ENCODE measurements around the gene ZNF652.

The ZNF652 gene

DNA sequence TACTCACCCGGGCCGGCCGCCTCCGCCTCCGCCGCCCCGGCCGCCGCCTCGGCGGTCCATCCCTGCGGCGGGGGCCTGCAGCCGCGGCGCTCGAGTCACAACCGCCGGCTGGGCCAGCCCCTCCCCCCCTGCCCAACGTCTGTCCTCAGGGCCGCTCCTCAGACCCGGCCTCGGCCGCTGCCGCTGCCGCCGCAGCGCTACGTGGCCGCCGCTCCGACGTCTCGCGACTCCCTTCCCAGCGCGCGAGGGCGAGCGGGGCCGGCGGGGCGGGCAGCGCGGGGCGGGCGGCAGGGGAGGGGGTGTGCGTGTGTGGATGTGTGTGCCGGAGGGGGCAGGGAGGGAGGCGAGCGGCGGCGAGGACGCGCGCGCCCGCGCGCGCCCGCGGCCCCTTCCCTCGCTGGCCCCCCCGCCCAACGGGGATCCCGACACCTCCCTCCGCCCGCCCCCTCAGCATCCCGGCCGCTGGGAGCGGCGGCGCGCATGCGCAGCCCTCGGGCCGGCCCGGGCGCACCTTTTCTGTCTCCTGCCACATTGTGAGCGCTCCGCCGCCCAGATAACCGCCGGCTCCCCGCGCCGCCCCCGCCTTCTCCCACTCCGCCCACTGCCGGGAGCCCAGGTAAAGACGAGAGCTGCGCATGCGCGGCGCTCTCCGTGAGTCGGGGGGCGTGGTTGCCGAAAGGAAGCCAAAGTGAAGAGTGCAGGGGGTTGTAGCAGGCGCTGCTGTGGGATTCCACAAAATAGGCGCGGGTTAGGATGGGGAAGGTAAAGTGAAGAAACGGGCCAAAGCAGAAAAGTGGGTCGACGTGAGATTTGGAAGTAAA lies at the start of gene ZNF652:
Gene ZNF652, minus strand, starts transcription at position 349 of the 821 bp plus-strand sequence. CDS start 44,525 bp downstream, outside the sequence.
- H3K4me1 ChIP-seq, result peaks cover 17% of the 10 kb centered on the region
- H3K27ac ChIP-seq, result peak within 1 kb of the TSS; percentile 69
- TF ChIP-seq, protein P1, sequence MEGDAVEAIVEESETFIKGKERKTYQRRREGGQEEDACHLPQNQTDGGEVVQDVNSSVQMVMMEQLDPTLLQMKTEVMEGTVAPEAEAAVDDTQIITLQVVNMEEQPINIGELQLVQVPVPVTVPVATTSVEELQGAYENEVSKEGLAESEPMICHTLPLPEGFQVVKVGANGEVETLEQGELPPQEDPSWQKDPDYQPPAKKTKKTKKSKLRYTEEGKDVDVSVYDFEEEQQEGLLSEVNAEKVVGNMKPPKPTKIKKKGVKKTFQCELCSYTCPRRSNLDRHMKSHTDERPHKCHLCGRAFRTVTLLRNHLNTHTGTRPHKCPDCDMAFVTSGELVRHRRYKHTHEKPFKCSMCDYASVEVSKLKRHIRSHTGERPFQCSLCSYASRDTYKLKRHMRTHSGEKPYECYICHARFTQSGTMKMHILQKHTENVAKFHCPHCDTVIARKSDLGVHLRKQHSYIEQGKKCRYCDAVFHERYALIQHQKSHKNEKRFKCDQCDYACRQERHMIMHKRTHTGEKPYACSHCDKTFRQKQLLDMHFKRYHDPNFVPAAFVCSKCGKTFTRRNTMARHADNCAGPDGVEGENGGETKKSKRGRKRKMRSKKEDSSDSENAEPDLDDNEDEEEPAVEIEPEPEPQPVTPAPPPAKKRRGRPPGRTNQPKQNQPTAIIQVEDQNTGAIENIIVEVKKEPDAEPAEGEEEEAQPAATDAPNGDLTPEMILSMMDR (IDR thresholded peaks at IDR 0.05), result no peak
- H3K4me3 ChIP-seq (ENCODE audit: low read depth, low read length), result peak within 1 kb of the TSS; percentile 79
- H3K79me2 ChIP-seq, result peaks cover 40% of the 10 kb centered on the region
- peak within 1 kb of the TSS; percentile 77 for H2AFZ ChIP-seq
- H3K27me3 ChIP-seq (ENCODE audit: control insufficient read depth, insufficient read depth, low read length), result no peaks in the 10 kb centered on the region
- H3K4me2 ChIP-seq (ENCODE audit: low read length), result peak within 1 kb of the TSS; percentile 98
- no peaks in the 10 kb centered on the region for H3K36me3 ChIP-seq (ENCODE audit: control insufficient read depth, insufficient read depth, low read length)
- peak within 1 kb of the TSS; percentile 41 for H3K9ac ChIP-seq
- H3K9me3 ChIP-seq (ENCODE audit: control insufficient read depth, low read length), result no peaks in the 10 kb centered on the region

DNA sequence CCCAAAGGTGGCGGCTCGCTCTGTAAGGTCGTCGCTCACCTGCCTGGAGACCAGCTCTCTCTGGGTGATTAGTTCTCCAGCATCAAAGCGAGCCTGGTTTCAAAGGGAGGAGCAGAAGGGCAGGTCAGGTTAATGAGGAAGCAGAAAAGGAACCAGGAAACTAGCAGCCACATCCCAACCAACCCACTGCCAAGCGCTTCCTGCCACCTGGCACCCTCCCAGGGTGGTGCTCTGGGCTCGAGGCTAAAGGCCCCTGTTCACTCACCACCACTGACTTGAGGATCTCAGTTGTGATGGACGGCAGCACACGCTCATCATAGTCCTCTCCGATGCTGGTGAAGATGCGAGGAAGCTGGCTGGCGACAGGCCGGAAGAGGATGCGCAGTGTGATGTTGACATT lies 47.0 kb upstream of the ZNF652 start:
- Histone ChIP-seq H3K4me1 (no peaks in the 10 kb centered on the region), H3K27ac (no peak overlapping the region), H3K36me3 (ENCODE audit: control insufficient read depth, insufficient read depth, low read length) (no peaks in the 10 kb centered on the region), H3K4me3 (ENCODE audit: low read depth, low read length) (no peak overlapping the region), H3K4me2 (ENCODE audit: low read length) (no peak overlapping the region), H3K9me3 (ENCODE audit: control insufficient read depth, low read length) (no peaks in the 10 kb centered on the region), H3K79me2 (no peaks in the 10 kb centered on the region), H2AFZ (no peak overlapping the region), H3K27me3 (ENCODE audit: control insufficient read depth, insufficient read depth, low read length) (no peaks in the 10 kb centered on the region), H3K9ac (no peak overlapping the region)
- TF ChIP-seq, protein P1 (IDR thresholded peaks at IDR 0.05), result no peak

DNA sequence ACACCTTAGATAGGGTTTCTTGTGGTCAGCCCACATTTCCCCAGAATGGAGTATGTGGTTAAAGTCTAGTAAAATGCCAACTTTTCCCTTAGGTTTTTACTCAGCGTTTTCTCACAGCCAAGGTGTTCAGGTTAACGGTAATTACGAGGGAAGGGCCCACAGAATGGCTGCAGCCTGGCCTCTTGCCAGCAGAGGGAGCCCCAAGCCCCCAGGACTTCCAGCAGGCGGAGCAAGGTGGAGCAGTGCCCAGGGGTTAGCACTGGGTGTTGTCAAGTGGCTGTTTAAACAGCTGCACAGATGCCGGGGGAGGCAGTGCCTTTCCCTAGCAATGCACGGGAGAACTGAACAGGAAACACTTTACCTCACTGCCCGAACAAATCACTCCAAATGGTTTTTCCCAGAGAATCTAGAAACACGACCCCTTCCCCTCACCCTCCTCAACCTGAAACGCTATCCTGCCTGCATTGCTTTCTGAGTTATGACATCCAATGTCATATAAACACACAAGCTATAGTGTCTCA lies 46.0 kb upstream of the ZNF652 start:
- Histone ChIP-seq H3K27me3 (ENCODE audit: control insufficient read depth, insufficient read depth, low read length) (no peaks in the 10 kb centered on the region), H3K9me3 (ENCODE audit: control insufficient read depth, low read length) (no peaks in the 10 kb centered on the region), H3K9ac (no peak overlapping the region), H3K4me1 (no peaks in the 10 kb centered on the region), H3K79me2 (no peaks in the 10 kb centered on the region), H3K4me2 (ENCODE audit: low read length) (no peak overlapping the region), H3K4me3 (ENCODE audit: low read depth, low read length) (no peak overlapping the region), H3K27ac (no peak overlapping the region), H2AFZ (no peak overlapping the region), H3K36me3 (ENCODE audit: control insufficient read depth, insufficient read depth, low read length) (no peaks in the 10 kb centered on the region)
- TF ChIP-seq, protein P1 (IDR thresholded peaks at IDR 0.05), result peak; percentile 68

DNA sequence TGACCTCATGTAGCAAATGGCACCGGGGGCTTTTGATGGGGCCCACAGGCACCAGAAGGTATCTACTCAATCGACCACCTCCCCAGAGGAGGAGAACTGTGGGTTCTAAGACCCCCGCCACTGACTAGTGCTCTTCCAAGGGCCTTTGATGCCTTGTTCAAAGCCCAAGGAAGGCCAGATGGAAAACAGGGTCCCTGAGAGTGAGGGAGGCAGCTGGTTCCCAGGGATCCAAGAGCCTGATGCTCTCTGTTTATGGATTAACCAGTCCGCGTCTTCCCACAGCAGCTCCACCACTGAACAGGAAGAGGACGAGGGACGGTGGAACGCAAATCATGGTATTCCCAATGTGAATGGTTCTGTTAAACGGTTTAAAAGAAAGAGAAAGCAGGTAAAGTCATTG lies 45.0 kb upstream of the ZNF652 start:
- H3K4me3 ChIP-seq (ENCODE audit: low read depth, low read length), result no peak overlapping the region
- no peak overlapping the region for H2AFZ ChIP-seq
- H3K9ac ChIP-seq, result no peak overlapping the region
- no peaks in the 10 kb centered on the region for H3K4me1 ChIP-seq
- H3K27me3 ChIP-seq (ENCODE audit: control insufficient read depth, insufficient read depth, low read length), result no peaks in the 10 kb centered on the region
- H3K9me3 ChIP-seq (ENCODE audit: control insufficient read depth, low read length), result no peaks in the 10 kb centered on the region
- no peak overlapping the region for H3K4me2 ChIP-seq (ENCODE audit: low read length)
- H3K79me2 ChIP-seq, result no peaks in the 10 kb centered on the region
- H3K27ac ChIP-seq, result no peak overlapping the region
- TF ChIP-seq, protein P1 (IDR thresholded peaks at IDR 0.05), result no peak
- no peaks in the 10 kb centered on the region for H3K36me3 ChIP-seq (ENCODE audit: control insufficient read depth, insufficient read depth, low read length)
